Cardiac septum (tissue), 1 donor: ENCODE data around the gene SUMF2. TPM values are rescaled to one million over a fixed set of nuclear protein-coding genes. Genes with fewer than 3 reads are reported as not detected.
"Not testable (repeated sequence)": the region's sequence is repeated elsewhere in the genome, so short reads cannot be mapped to it uniquely, and the experiment has no call there.

Source experiments
- DNase-seq: peaks from one replicate; pipeline ENCODE4 v3.0.0-alpha.2; 2020; ENCODE audit warnings: low spot score
- intact Hi-C: fragments of 100-400 bp; cut with DNase I; formaldehyde crosslinking; loops from one replicate; pipeline ENCODE4 v1.14.0; 2022
- long read RNA-seq: library from polyadenylated mRNA; unstranded; transcript quantifications from one replicate; pipeline ENCODE4 v2.0.0, GENCODE V29; 2021
- total RNA-seq: library from RNA; stranded (reverse); fragmentation: NEBNext Ultra II Directional; extraction: Animal tissue kit (Norgen Biotek cat#: 25700); gene quantifications from one replicate; pipeline ENCODE4 v1.2.1, GENCODE V29; 2021
- donor health status: DM: no; HTN: no; CAD: no.

The SUMF2 gene
- 32.3 TPM for total RNA-seq
- long read RNA-seq, transcript SUMF2-208 (9 exons, 2,052 nt) = major isoform, 21 of 34 reads
- long read RNA-seq, partial matches to known transcripts = 2 of 34 reads
- long read RNA-seq, other reads (novel, unspliced or antisense) = 2 of 34 reads

- intact Hi-C loops = loop anchor here (1.0 to 5.0 kb wide), 2 partner anchors 13 to 43 kb away; partner anchors contain the start of genes CCT6A, CHCHD2 and PSPH
- peak; percentile 94 for DNase-seq
Measured at GRCh38 chr7:56063882-56064625, at the start of gene SUMF2. Gene SUMF2, plus strand, starts transcription at chr7:56064286. Its CDS starts 26 bp downstream, at chr7:56064312.

- intact Hi-C loops, DNase-seq: not testable (repeated sequence)
Measured at GRCh38 chr7:56017015-56017414, 47.1 kb upstream of the SUMF2 start.

- no peak for DNase-seq
- intact Hi-C loops = no loop called here
Measured at GRCh38 chr7:56019501-56019900, 44.6 kb upstream of the SUMF2 start.

- intact Hi-C loops = no loop called here
Measured at GRCh38 chr7:56023500-56023899, 40.6 kb upstream of the SUMF2 start.

GRCh38 chr7:56026538-56026937 is 37.5 kb upstream of the SUMF2 start:
- DNase-seq = no peak
- intact Hi-C loops = no loop called here

More at GRCh38 chr7:56023500-56023899, 40.6 kb upstream of the SUMF2 start:
- no peak for DNase-seq

- intact Hi-C loops = no loop called here
- DNase-seq = no peak
Measured at GRCh38 chr7:56028942-56029630, 35.0 kb upstream of the SUMF2 start.

- intact Hi-C loops = no loop called here
- no peak for DNase-seq
Measured at GRCh38 chr7:56030340-56030739, 33.7 kb upstream of the SUMF2 start.

GRCh38 chr7:56031556-56031955 is 32.5 kb upstream of the SUMF2 start:
- DNase-seq = peak; percentile 41
- intact Hi-C loops = not testable (repeated sequence)

GRCh38 chr7:56032578-56032977 is 31.5 kb upstream of the SUMF2 start:
- intact Hi-C loops = not testable (repeated sequence)

GRCh38 chr7:56033671-56034432 is 30.2 kb upstream of the SUMF2 start:
- intact Hi-C loops = no loop called here
- DNase-seq = peak; percentile 82

More at GRCh38 chr7:56032578-56032977, 31.5 kb upstream of the SUMF2 start:
- DNase-seq = not testable (repeated sequence)

GRCh38 chr7:56040730-56041129 is 23.4 kb upstream of the SUMF2 start:
- intact Hi-C loops = no loop called here
- DNase-seq = peak; percentile 41

- intact Hi-C loops, DNase-seq: not testable (repeated sequence)
Measured at GRCh38 chr7:56045758-56046157, 18.3 kb upstream of the SUMF2 start.

GRCh38 chr7:56046721-56047445 is 17.2 kb upstream of the SUMF2 start:
- intact Hi-C loops = no loop called here
- DNase-seq = no peak

GRCh38 chr7:56047446-56048116 is 16.5 kb upstream of the SUMF2 start:
- DNase-seq, intact Hi-C loops: not testable (repeated sequence)

- no peak for DNase-seq
- intact Hi-C loops = no loop called here
Measured at GRCh38 chr7:56048245-56048644, 15.8 kb upstream of the SUMF2 start.

- intact Hi-C loops, DNase-seq: not testable (repeated sequence)
Measured at GRCh38 chr7:56048763-56049162, 15.3 kb upstream of the SUMF2 start.

GRCh38 chr7:56051053-56051338 is 13.1 kb upstream of the SUMF2 start:
- no peak for DNase-seq
- intact Hi-C loops = loop anchor here (1.0 to 2.0 kb wide), 2 partner anchors 13 to 86 kb away; partner anchors contain the start of genes NIPSNAP2 and SUMF2

- DNase-seq = peak; percentile 99
- intact Hi-C loops = loop anchor here (1.0 to 2.0 kb wide), 2 partner anchors 13 to 87 kb away; partner anchors contain the start of genes NIPSNAP2 and SUMF2
Measured at GRCh38 chr7:56051339-56052191, 12.5 kb upstream of the SUMF2 start, which contains the start of the genes CCT6A and PSPH. Gene CCT6A, plus strand, starts transcription at chr7:56051765. Its CDS starts 84 bp downstream, at chr7:56051849. Gene PSPH, minus strand, starts transcription at chr7:56051444. Its CDS starts 30,232 bp downstream, at chr7:56021212.
